Vagina (tissue), 2 donors: ENCODE measurements around the gene SIRPB2. TPM values are rescaled to one million over a fixed set of nuclear protein-coding genes. Genes with fewer than 3 reads are reported as not detected.

Source experiments
- DNase-seq, 2 donors: peaks; one replicate each; pipeline ENCODE4 v3.0.0-alpha.2; 2017; ENCODE audit errors: extremely low spot score in 2 of 2
- H3K27ac ChIP-seq: fragments of 200-600 bp; sonication (generic); one replicate; pipeline ENCODE4 v1.5.1; 2019
- H3K27me3 ChIP-seq: fragments of 200-600 bp; sonication (generic); one replicate; pipeline ENCODE4 v1.5.1; 2019
- H3K36me3 ChIP-seq, 2 donors: fragments of 200-600 bp; sonication (generic); one replicate each; pipeline ENCODE4 v1.5.1; 2017 to 2019
- H3K4me1 ChIP-seq: fragments of 200-600 bp; sonication (generic); one replicate; pipeline ENCODE4 v1.5.1; 2019
- H3K4me3 ChIP-seq, 2 donors: fragments of 200-600 bp; sonication (generic); 1 replicate in 1 of 2; 2 replicates in 1 of 2; pipeline ENCODE4 v1.5.1; 2016 to 2019
- H3K9me3 ChIP-seq: fragments of 200-600 bp; sonication (generic); one replicate; pipeline ENCODE4 v1.5.1; 2019
- POLR2A ChIP-seq, 2 donors: fragments of 450-650 bp; IDR thresholded peaks; one replicate each; pipeline ENCODE4 v1.6.1; 2017; ENCODE audit warnings: antibody characterized with exemption in 2 of 2, mild to moderate bottlenecking in 2 of 2, moderate library complexity in 2 of 2
- POLR2AphosphoS5 ChIP-seq, 2 donors: sonication (generic); formaldehyde crosslinking; IDR thresholded peaks; one replicate each; pipeline ENCODE4 v1.9.0; 2017; ENCODE audit warnings: antibody characterized with exemption in 2 of 2, mild to moderate bottlenecking in 2 of 2, low read depth in 1 of 2; ENCODE audit not compliant: insufficient read depth in 1 of 2
- intact Hi-C: fragments of 100-400 bp; cut with DNase I; formaldehyde crosslinking; loops from one replicate; pipeline ENCODE4 v1.15.1; 2023
- total RNA-seq: library from RNA; depleted of rRNA; stranded (reverse); fragments of >200 nt; gene quantifications from one replicate; pipeline ENCODE4 v1.2.3, GENCODE V29; 2016
- TF ChIP-seq, protein P1 (sequence below), 3 experiments: fragments of 450-650 bp in 2 of 3; fragments of 200-600 bp in 1 of 3; sonication (generic) in 1 of 3; IDR thresholded peaks; one replicate each; pipeline ENCODE4 v1.5.1; 2017 to 2019; ENCODE audit warnings: antibody characterized with exemption in 3 of 3, mild to moderate bottlenecking in 2 of 3, moderate library complexity in 2 of 3

SIRPB2 gene
- total RNA-seq, 1 donor from 2014 or later = 2.9 TPM

DNA sequence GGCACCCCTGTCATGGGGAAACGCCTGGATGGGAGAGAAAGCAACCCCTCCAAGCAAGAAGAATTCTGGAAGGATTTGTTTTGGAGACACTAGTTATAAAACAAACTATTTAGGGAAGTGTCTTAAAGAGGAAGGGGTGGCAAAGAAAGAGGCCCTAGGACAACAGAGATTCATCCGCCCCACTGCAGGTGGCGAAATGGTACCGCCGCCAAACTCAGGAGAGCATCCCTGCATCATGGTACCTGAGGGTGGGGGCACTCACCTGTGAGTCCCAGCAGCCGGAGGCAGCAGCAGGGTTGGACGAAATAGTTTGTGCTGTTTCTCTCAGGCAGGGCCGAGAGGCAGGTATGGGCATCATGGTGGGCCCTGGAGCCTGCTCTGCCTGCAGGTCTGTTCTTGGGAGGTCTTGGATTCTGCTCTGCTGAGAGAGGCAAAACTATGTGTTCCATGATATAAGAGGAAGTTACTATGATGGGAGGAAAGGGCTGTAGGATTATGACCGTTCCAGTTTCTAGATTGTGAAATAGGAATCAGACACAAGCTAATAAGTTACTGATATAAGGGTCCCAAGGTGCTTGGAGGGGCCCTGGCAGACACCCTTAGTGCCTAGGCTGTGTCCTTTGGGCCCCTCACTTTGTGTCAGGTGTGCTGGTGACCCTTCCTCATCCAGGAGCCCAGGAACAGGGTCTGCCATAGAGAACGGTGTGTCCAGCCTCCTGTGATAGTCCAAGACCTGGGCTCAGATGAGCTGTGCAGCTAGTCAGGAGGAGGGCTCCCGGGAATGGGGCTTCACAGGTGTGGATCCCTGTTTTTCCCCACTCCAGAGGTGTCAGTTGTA lies 45.9 kb upstream of the SIRPB2 start:
- H3K4me3 ChIP-seq = no peak overlapping the region
- H3K4me1 ChIP-seq = no peaks in the 10 kb centered on the region
- no peaks in the 10 kb centered on the region for H3K27me3 ChIP-seq
- TF ChIP-seq POLR2AphosphoS5 (IDR thresholded peaks at IDR 0.05; ENCODE audit: insufficient read depth in 1 of 2, low read depth in 1 of 2) (no peak), POLR2A (IDR thresholded peaks at IDR 0.05) (no peak)
- TF ChIP-seq, protein P1, sequence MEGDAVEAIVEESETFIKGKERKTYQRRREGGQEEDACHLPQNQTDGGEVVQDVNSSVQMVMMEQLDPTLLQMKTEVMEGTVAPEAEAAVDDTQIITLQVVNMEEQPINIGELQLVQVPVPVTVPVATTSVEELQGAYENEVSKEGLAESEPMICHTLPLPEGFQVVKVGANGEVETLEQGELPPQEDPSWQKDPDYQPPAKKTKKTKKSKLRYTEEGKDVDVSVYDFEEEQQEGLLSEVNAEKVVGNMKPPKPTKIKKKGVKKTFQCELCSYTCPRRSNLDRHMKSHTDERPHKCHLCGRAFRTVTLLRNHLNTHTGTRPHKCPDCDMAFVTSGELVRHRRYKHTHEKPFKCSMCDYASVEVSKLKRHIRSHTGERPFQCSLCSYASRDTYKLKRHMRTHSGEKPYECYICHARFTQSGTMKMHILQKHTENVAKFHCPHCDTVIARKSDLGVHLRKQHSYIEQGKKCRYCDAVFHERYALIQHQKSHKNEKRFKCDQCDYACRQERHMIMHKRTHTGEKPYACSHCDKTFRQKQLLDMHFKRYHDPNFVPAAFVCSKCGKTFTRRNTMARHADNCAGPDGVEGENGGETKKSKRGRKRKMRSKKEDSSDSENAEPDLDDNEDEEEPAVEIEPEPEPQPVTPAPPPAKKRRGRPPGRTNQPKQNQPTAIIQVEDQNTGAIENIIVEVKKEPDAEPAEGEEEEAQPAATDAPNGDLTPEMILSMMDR (IDR thresholded peaks at IDR 0.05) = no peak
- DNase-seq = no peak
- no peaks in the 10 kb centered on the region for H3K9me3 ChIP-seq
- no peaks in the 10 kb centered on the region for H3K36me3 ChIP-seq
- H3K27ac ChIP-seq = no peak overlapping the region
- intact Hi-C loops = no loop called here

DNA sequence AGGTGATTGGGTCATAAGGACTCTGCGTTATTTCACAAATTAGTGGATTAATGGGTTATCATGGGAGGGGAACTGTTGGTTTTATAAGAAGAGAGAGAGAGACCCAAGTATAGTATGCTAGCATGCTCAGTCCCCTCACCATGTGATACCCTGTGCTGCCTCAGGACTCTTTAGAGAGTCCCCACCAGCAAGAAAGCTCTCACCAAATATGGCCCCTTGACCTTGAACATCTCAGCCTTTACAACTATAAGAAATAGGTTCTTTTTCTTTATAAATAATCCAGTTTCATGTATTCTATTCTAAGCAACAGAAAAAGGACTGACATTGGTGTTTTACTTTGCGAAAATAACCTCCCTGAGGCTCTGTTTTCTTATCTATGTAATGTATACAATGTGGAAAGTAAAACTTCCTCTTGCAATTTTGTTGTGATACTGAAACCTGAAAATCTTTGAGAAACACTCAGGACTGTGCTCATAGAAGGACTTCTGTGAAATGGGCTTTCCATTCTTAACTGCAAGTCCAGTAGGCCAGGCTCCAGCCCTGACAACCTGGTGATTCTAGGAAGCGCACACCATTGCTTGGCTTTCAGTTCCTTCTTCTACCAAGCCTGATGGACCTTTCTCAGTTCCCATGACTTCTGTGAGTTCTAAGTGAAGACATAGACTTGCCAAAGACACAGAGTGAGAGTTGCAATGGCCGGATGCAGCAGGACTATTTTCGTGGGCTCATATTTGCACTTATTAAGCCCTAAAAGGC lies 44.4 kb upstream of the SIRPB2 start:
- intact Hi-C loops = no loop called here
- H3K36me3 ChIP-seq = no peaks in the 10 kb centered on the region
- no peak for TF ChIP-seq POLR2A (IDR thresholded peaks at IDR 0.05)
- TF ChIP-seq, protein P1 (IDR thresholded peaks at IDR 0.05) = no peak
- no peak for TF ChIP-seq POLR2AphosphoS5 (IDR thresholded peaks at IDR 0.05; ENCODE audit: insufficient read depth in 1 of 2, low read depth in 1 of 2)
- H3K27ac ChIP-seq = no peak overlapping the region
- H3K27me3 ChIP-seq = no peaks in the 10 kb centered on the region
- DNase-seq = no peak
- no peaks in the 10 kb centered on the region for H3K4me1 ChIP-seq
- no peaks in the 10 kb centered on the region for H3K9me3 ChIP-seq
- no peak overlapping the region for H3K4me3 ChIP-seq

DNA sequence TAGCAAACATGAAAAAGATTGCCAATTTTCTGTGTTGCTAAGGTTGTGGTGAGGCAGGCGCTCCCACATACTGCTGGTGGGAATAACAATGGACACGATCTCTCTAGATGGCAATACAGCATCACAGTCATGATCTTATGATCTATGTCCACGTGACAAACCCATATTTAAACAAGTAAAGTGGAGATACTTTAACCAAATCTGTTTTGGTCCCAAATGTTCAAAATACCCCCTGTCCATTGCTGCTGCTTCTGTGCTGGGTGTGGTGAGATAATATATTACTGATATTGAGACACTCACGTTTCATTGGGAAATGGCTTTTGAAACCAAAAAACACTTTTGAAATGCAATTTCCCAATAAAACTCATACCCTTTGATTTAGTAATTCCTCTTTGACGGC lies 43.3 kb upstream of the SIRPB2 start:
- no peaks in the 10 kb centered on the region for H3K27me3 ChIP-seq
- DNase-seq = no peak
- no peak overlapping the region for H3K27ac ChIP-seq
- no peaks in the 10 kb centered on the region for H3K4me1 ChIP-seq
- H3K4me3 ChIP-seq = no peak overlapping the region
- H3K9me3 ChIP-seq = no peaks in the 10 kb centered on the region
- intact Hi-C loops = no loop called here
- H3K36me3 ChIP-seq = no peaks in the 10 kb centered on the region
- no peak for TF ChIP-seq POLR2AphosphoS5 (IDR thresholded peaks at IDR 0.05; ENCODE audit: insufficient read depth in 1 of 2, low read depth in 1 of 2)
- TF ChIP-seq, protein P1 (IDR thresholded peaks at IDR 0.05) = no peak
- no peak for TF ChIP-seq POLR2A (IDR thresholded peaks at IDR 0.05)

DNA sequence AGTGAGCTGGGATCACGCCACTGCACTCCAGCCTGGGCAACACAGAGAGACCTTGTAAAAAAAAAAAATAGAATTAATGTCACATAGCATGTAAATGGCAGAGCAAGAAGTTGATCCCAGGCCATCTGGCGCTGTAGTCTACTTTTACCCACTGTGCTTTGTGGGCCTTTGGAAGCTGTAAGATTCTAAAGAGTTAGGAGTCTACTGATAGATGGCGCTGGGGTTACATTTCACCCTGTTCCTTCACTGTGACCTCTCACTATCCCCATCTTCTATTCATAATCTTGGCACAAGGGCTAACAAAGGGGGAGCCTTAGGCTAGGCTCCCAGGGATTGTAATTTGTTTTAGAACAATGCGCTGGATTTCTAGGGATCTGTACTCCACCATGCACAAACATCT lies 41.8 kb upstream of the SIRPB2 start:
- DNase-seq = no peak
- Histone ChIP-seq H3K4me3 (no peak overlapping the region), H3K9me3 (no peaks in the 10 kb centered on the region), H3K36me3 (no peaks in the 10 kb centered on the region), H3K27me3 (no peaks in the 10 kb centered on the region), H3K27ac (no peak overlapping the region), H3K4me1 (no peaks in the 10 kb centered on the region)
- intact Hi-C loops = no loop called here
- TF ChIP-seq, protein P1 (IDR thresholded peaks at IDR 0.05) = no peak
- no peak for TF ChIP-seq POLR2AphosphoS5 (IDR thresholded peaks at IDR 0.05; ENCODE audit: insufficient read depth in 1 of 2, low read depth in 1 of 2)
- no peak for TF ChIP-seq POLR2A (IDR thresholded peaks at IDR 0.05)

- no peaks in the 10 kb centered on the region for H3K4me1 ChIP-seq
- no peaks in the 10 kb centered on the region for H3K36me3 ChIP-seq
- TF ChIP-seq, protein P1 (IDR thresholded peaks at IDR 0.05) = no peak
- TF ChIP-seq POLR2AphosphoS5 (IDR thresholded peaks at IDR 0.05; ENCODE audit: insufficient read depth in 1 of 2, low read depth in 1 of 2) = no peak
- no peak for TF ChIP-seq POLR2A (IDR thresholded peaks at IDR 0.05)
- H3K4me3 ChIP-seq = no peak overlapping the region
- H3K27me3 ChIP-seq = no peaks in the 10 kb centered on the region
- H3K27ac ChIP-seq = no peak overlapping the region
- intact Hi-C loops = no loop called here
- H3K9me3 ChIP-seq = no peaks in the 10 kb centered on the region
- DNase-seq = no peak
Observed at GRCh38 chr20:1528811-1529210, 37.6 kb upstream of the SIRPB2 start.
